Stimulated activated naive CD8-positive, alpha-beta T cell treated with anti-CD3 and anti-CD28 coated beads, Interleukin-15, Interleukin-2, amounts not matched to agents 100 ng/mL and 50 ng/mL, for 24 hours (primary cell): Measurements from ENCODE around the gene CNGA1.

ENCODE experiments used
- H3K27ac Mint-ChIP-seq: one replicate; pipeline ENCODE4 v1.8.0; 2021; ENCODE audit warnings: mild to moderate bottlenecking, mixed read lengths
- H3K27me3 Mint-ChIP-seq: one replicate; pipeline ENCODE4 v1.8.0; 2021; ENCODE audit warnings: mixed read lengths
- H3K36me3 Mint-ChIP-seq: one replicate; pipeline ENCODE4 v1.8.0; 2021; ENCODE audit warnings: low read depth, mixed read lengths
- H3K4me1 Mint-ChIP-seq: one replicate; pipeline ENCODE4 v1.8.0; 2021; ENCODE audit warnings: low read depth, mixed read lengths
- H3K4me3 Mint-ChIP-seq: one replicate; pipeline ENCODE4 v1.8.0; 2021; ENCODE audit warnings: mild to moderate bottlenecking, mixed read lengths
- H3K9me3 Mint-ChIP-seq: one replicate; pipeline ENCODE4 v1.8.0; 2021; ENCODE audit warnings: mixed read lengths

CNGA1 gene

GRCh38 chr4:47915378-47915777 lies 101.1 kb downstream of the CNGA1 start:
- Mint-ChIP-seq H3K36me3 (peaks cover 22% of the 10 kb centered on the region), H3K4me1 (peaks cover 43% of the 10 kb centered on the region), H3K9me3 (no peaks in the 10 kb centered on the region), H3K4me3 (peak overlapping the region; percentile 88), H3K27ac (peak overlapping the region; percentile 88), H3K27me3 (no peaks in the 10 kb centered on the region)

- Mint-ChIP-seq H3K27ac (peak overlapping the region; percentile 88), H3K4me3 (peak overlapping the region; percentile 88), H3K9me3 (no peaks in the 10 kb centered on the region), H3K36me3 (peaks cover 27% of the 10 kb centered on the region), H3K4me1 (peaks cover 44% of the 10 kb centered on the region), H3K27me3 (no peaks in the 10 kb centered on the region)
Measured at GRCh38 chr4:47914926-47915237, 101.6 kb downstream of the CNGA1 start.

GRCh38 chr4:47914220-47914925 lies 102.1 kb downstream of the CNGA1 start, which contains the start of gene NFXL1:
NFXL1 (minus strand) TSS chr4:47914583; CDS start chr4:47914203, 380 bp downstream.
- Mint-ChIP-seq H3K36me3 (peaks cover 27% of the 10 kb centered on the region), H3K27ac (peak within 1 kb of the TSS; percentile 98), H3K27me3 (no peaks in the 10 kb centered on the region), H3K4me3 (peak within 1 kb of the TSS; percentile 88), H3K4me1 (peaks cover 44% of the 10 kb centered on the region), H3K9me3 (no peaks in the 10 kb centered on the region)

- Mint-ChIP-seq H3K27me3 (no peaks in the 10 kb centered on the region), H3K27ac (peak overlapping the region; percentile 98), H3K36me3 (peaks cover 32% of the 10 kb centered on the region), H3K4me3 (peak overlapping the region; percentile 88), H3K4me1 (peaks cover 44% of the 10 kb centered on the region), H3K9me3 (no peaks in the 10 kb centered on the region)
Measured at GRCh38 chr4:47913861-47914219, 102.6 kb downstream of the CNGA1 start.

- peaks cover 44% of the 10 kb centered on the region for H3K4me1 Mint-ChIP-seq
Measured at GRCh38 chr4:47913330-47913729, 103.2 kb downstream of the CNGA1 start.

GRCh38 chr4:47907089-47907646 lies 109.3 kb downstream of the CNGA1 start:
- H3K27ac Mint-ChIP-seq: no peak overlapping the region
- no peaks in the 10 kb centered on the region for H3K9me3 Mint-ChIP-seq
- H3K36me3 Mint-ChIP-seq: peaks cover 67% of the 10 kb centered on the region

More at GRCh38 chr4:47913330-47913729, 103.2 kb downstream of the CNGA1 start:
- peak overlapping the region; percentile 98 for H3K27ac Mint-ChIP-seq
- H3K9me3 Mint-ChIP-seq: no peaks in the 10 kb centered on the region
- no peaks in the 10 kb centered on the region for H3K27me3 Mint-ChIP-seq
- peak overlapping the region; percentile 88 for H3K4me3 Mint-ChIP-seq
- peaks cover 37% of the 10 kb centered on the region for H3K36me3 Mint-ChIP-seq

GRCh38 chr4:47899639-47900038 lies 116.8 kb downstream of the CNGA1 start:
- Mint-ChIP-seq H3K9me3 (no peaks in the 10 kb centered on the region), H3K36me3 (peaks cover 80% of the 10 kb centered on the region), H3K4me3 (no peak overlapping the region), H3K27me3 (no peaks in the 10 kb centered on the region), H3K4me1 (no peaks in the 10 kb centered on the region), H3K27ac (no peak overlapping the region)

More at GRCh38 chr4:47907089-47907646, 109.3 kb downstream of the CNGA1 start:
- Mint-ChIP-seq H3K4me3 (no peak overlapping the region), H3K4me1 (peaks cover 19% of the 10 kb centered on the region), H3K27me3 (no peaks in the 10 kb centered on the region)

- peaks cover 84% of the 10 kb centered on the region for H3K36me3 Mint-ChIP-seq
- H3K4me3 Mint-ChIP-seq: no peak overlapping the region
- H3K27me3 Mint-ChIP-seq: no peaks in the 10 kb centered on the region
- peaks cover 9% of the 10 kb centered on the region for H3K4me1 Mint-ChIP-seq
- no peaks in the 10 kb centered on the region for H3K9me3 Mint-ChIP-seq
- no peak overlapping the region for H3K27ac Mint-ChIP-seq
Measured at GRCh38 chr4:47891928-47892327, 124.6 kb downstream of the CNGA1 start.
